CD4-positive, alpha-beta T cell treated with Interleukin-2 at 100 ng/mL for 4 hours (primary cell): ENCODE results near the gene GABRB1.

Source experiments
- DNase-seq: peaks from one replicate; pipeline ENCODE4 v3.0.0-alpha.2; 2020; ENCODE audit warnings: low spot score

The GABRB1 gene

GRCh38 chr4:47031011-47031678, at the start of gene GABRB1:
GABRB1 (plus strand) TSS chr4:47031567.
- no peak for DNase-seq

GRCh38 chr4:46984781-46985180, 46.6 kb upstream of the GABRB1 start:
- DNase-seq, result no peak

GRCh38 chr4:46986922-46987638, 44.3 kb upstream of the GABRB1 start:
- DNase-seq, result no peak

- DNase-seq, result no peak
Observed at GRCh38 chr4:46992338-46992737, 39.0 kb upstream of the GABRB1 start.

GRCh38 chr4:46993075-46994006, 38.0 kb upstream of the GABRB1 start, which contains the start of gene GABRA4:
GABRA4 (minus strand) TSS chr4:46993581; CDS start chr4:46993424, 157 bp downstream.
- no peak for DNase-seq

GRCh38 chr4:46994007-46994405, 37.4 kb upstream of the GABRB1 start:
- no peak for DNase-seq

- DNase-seq, result no peak
Observed at GRCh38 chr4:46999566-46999965, 31.8 kb upstream of the GABRB1 start.

GRCh38 chr4:47000406-47000805, 31.0 kb upstream of the GABRB1 start:
- no peak for DNase-seq

- DNase-seq, result no peak
Observed at GRCh38 chr4:47002580-47002979, 28.8 kb upstream of the GABRB1 start.

GRCh38 chr4:47010347-47010911, 20.9 kb upstream of the GABRB1 start:
- DNase-seq, result peak; percentile 1

- DNase-seq, result peak; percentile 26
Observed at GRCh38 chr4:47010912-47011446, 20.4 kb upstream of the GABRB1 start.

GRCh38 chr4:47012676-47013075, 18.7 kb upstream of the GABRB1 start:
- DNase-seq, result no peak

GRCh38 chr4:47013373-47013772, 18.0 kb upstream of the GABRB1 start:
- DNase-seq, result no peak

- no peak for DNase-seq
Observed at GRCh38 chr4:47017081-47017480, 14.3 kb upstream of the GABRB1 start.

- no peak for DNase-seq
Observed at GRCh38 chr4:47017494-47017893, 13.9 kb upstream of the GABRB1 start.

GRCh38 chr4:47031751-47032404, 511 bp downstream of the GABRB1 start:
- DNase-seq, result no peak

- DNase-seq, result peak; percentile 38
Observed at GRCh38 chr4:47032405-47033106, 1.2 kb downstream of the GABRB1 start.

GRCh38 chr4:47038263-47038662, 6.9 kb downstream of the GABRB1 start:
- no peak for DNase-seq

GRCh38 chr4:47040828-47041227, 9.5 kb downstream of the GABRB1 start:
- no peak for DNase-seq

GRCh38 chr4:47043821-47044220, 12.5 kb downstream of the GABRB1 start:
- no peak for DNase-seq

GRCh38 chr4:47045261-47045660, 13.9 kb downstream of the GABRB1 start:
- no peak for DNase-seq
